ENCODE measurements around the gene EEF1G. TPM values are rescaled to one million over a fixed set of nuclear protein-coding genes. Genes with fewer than 3 reads are reported as not detected.

EEF1G gene
- total and polyA plus RNA-seq, 2 of the 13 experiments (the other 11 are each of a cell fraction or from before 2014, with no cell fraction given): 1,787 to 2,144 TPM

- TF ChIP-seq HOMEZ (CRISPR knock-in tag; IDR thresholded peaks at IDR 0.05; ENCODE audit: low read depth): no peak
- no peak for TF ChIP-seq ZNF879 (CRISPR knock-in tag; IDR thresholded peaks at IDR 0.05)
- TF ChIP-seq SYNCRIP (IDR thresholded peaks at IDR 0.05; ENCODE audit: insufficient read depth, low read depth, low read length): no peak
- peak; percentile 57; the same call in 1 of the 2 replicates for TF ChIP-seq ZBTB42 (CRISPR knock-in tag; IDR thresholded peaks at IDR 0.05)
- TF ChIP-seq, protein P1, sequence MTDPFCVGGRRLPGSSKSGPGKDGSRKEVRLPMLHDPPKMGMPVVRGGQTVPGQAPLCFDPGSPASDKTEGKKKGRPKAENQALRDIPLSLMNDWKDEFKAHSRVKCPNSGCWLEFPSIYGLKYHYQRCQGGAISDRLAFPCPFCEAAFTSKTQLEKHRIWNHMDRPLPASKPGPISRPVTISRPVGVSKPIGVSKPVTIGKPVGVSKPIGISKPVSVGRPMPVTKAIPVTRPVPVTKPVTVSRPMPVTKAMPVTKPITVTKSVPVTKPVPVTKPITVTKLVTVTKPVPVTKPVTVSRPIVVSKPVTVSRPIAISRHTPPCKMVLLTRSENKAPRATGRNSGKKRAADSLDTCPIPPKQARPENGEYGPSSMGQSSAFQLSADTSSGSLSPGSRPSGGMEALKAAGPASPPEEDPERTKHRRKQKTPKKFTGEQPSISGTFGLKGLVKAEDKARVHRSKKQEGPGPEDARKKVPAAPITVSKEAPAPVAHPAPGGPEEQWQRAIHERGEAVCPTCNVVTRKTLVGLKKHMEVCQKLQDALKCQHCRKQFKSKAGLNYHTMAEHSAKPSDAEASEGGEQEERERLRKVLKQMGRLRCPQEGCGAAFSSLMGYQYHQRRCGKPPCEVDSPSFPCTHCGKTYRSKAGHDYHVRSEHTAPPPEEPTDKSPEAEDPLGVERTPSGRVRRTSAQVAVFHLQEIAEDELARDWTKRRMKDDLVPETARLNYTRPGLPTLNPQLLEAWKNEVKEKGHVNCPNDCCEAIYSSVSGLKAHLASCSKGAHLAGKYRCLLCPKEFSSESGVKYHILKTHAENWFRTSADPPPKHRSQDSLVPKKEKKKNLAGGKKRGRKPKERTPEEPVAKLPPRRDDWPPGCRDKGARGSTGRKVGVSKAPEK (CRISPR knock-in tag; IDR thresholded peaks at IDR 0.05; ENCODE audit: borderline replicate concordance): no peak
- peak; percentile 15; the same call in 1 of the 2 replicates for TF ChIP-seq ZNF850 (CRISPR knock-in tag; conservative IDR thresholded peaks at IDR 0.05)
- no peak; the same call in 1 of the 2 replicates for TF ChIP-seq ZFP62 (CRISPR knock-in tag; IDR thresholded peaks at IDR 0.05)
- no peak for TF ChIP-seq EHMT2 (IDR thresholded peaks at IDR 0.05; ENCODE audit: borderline replicate concordance, low read depth, low read length)
- TF ChIP-seq YEATS2 (CRISPR knock-in tag; IDR thresholded peaks at IDR 0.05; ENCODE audit: borderline replicate concordance): no peak
- TF ChIP-seq HMGA1 (CRISPR knock-in tag; conservative IDR thresholded peaks at IDR 0.05): no peak
- TF ChIP-seq FOXC1 (CRISPR knock-in tag; IDR thresholded peaks at IDR 0.05; ENCODE audit: borderline replicate concordance): 0 out of 2 replicates have a peak, but pooled peaks have one; percentile 9
- TF ChIP-seq ZNF230 (CRISPR knock-in tag; IDR thresholded peaks at IDR 0.05): no peak
- TF ChIP-seq ZBTB26 (CRISPR knock-in tag; IDR thresholded peaks at IDR 0.05; ENCODE audit: borderline replicate concordance): no peak
- no peak for TF ChIP-seq RFX3 (CRISPR knock-in tag; IDR thresholded peaks at IDR 0.05)
- no peak for TF ChIP-seq ZNF460 (CRISPR knock-in tag; IDR thresholded peaks at IDR 0.05; ENCODE audit: borderline replicate concordance)
- no peak for TF ChIP-seq MEF2D (CRISPR knock-in tag; IDR thresholded peaks at IDR 0.05)
- TF ChIP-seq ZNF773 (CRISPR knock-in tag; IDR thresholded peaks at IDR 0.05; ENCODE audit: borderline replicate concordance): no peak; the same call in 1 of the 2 replicates
- TF ChIP-seq NR1H2 (CRISPR knock-in tag; IDR thresholded peaks at IDR 0.05; ENCODE audit: borderline replicate concordance, low read depth): peak; percentile 48; the same call in 1 of the 2 replicates
- TF ChIP-seq ZNF883 (CRISPR knock-in tag; IDR thresholded peaks at IDR 0.05; ENCODE audit: not compliant biosample characterization): no peak
- TF ChIP-seq ZBTB25 (CRISPR knock-in tag; IDR thresholded peaks at IDR 0.05): no peak; the same call in 1 of the 2 replicates
Observed at GRCh38 chr11:62546244-62546928, 27.3 kb downstream of the EEF1G start, which contains the start of gene AHNAK (continued).

Measured in HepG2 (cell line).